RWPE2 (cell line): ENCODE results near the gene PTPRM.

Experiments used
- ATAC-seq: fragments of 200-7000 bp; cut with Tn5 transposase; 3 replicates; pipeline ENCODE4 v1.9.1; 2021; ENCODE audit warnings: low read depth
- DNase-seq: peaks from one replicate; pipeline ENCODE4 v3.0.0-alpha.2; 2020; ENCODE audit warnings: low spot score
- H3K27ac ChIP-seq: fragments of 450-650 bp; 2 replicates; pipeline ENCODE4 v1.5.1; 2017; ENCODE audit warnings: mild to moderate bottlenecking; ENCODE audit not compliant: poor library complexity, severe bottlenecking
- H3K27me3 ChIP-seq: fragments of 250-450 bp; sonication (Bioruptor Pico); 2 replicates; pipeline ENCODE4 v1.5.1; 2021; ENCODE audit warnings: mild to moderate bottlenecking, moderate library complexity; ENCODE audit not compliant: insufficient read depth, poor library complexity, severe bottlenecking
- H3K36me3 ChIP-seq: fragments of 250-450 bp; sonication (Bioruptor Pico); 2 replicates; pipeline ENCODE4 v1.5.1; 2020; ENCODE audit warnings: low read depth, mild to moderate bottlenecking, moderate library complexity
- H3K4me1 ChIP-seq: fragments of 250-450 bp; sonication (Bioruptor Pico); 2 replicates; pipeline ENCODE4 v1.5.1; 2021; ENCODE audit warnings: mild to moderate bottlenecking, moderate library complexity; ENCODE audit not compliant: insufficient read depth, poor library complexity, severe bottlenecking
- H3K4me3 ChIP-seq: fragments of 250-450 bp; sonication (Bioruptor Pico); 2 replicates; pipeline ENCODE4 v1.5.1; 2021; ENCODE audit warnings: mild to moderate bottlenecking, moderate library complexity; ENCODE audit not compliant: severe bottlenecking
- H3K9me3 ChIP-seq: fragments of 250-450 bp; sonication (Bioruptor Pico); 2 replicates; pipeline ENCODE4 v1.5.1; 2021; ENCODE audit warnings: mild to moderate bottlenecking, moderate library complexity; ENCODE audit not compliant: severe bottlenecking
- TF ChIP-seq, protein P1 (sequence below): fragments of 450-650 bp; IDR thresholded peaks from one replicate; pipeline ENCODE4 v1.5.1; 2017; ENCODE audit warnings: mild to moderate bottlenecking, moderate library complexity; ENCODE audit not compliant: poor library complexity, severe bottlenecking

PTPRM gene

GRCh38 chr18:7890075-7890474 is 323.0 kb downstream of the PTPRM start:
- TF ChIP-seq, protein P1, sequence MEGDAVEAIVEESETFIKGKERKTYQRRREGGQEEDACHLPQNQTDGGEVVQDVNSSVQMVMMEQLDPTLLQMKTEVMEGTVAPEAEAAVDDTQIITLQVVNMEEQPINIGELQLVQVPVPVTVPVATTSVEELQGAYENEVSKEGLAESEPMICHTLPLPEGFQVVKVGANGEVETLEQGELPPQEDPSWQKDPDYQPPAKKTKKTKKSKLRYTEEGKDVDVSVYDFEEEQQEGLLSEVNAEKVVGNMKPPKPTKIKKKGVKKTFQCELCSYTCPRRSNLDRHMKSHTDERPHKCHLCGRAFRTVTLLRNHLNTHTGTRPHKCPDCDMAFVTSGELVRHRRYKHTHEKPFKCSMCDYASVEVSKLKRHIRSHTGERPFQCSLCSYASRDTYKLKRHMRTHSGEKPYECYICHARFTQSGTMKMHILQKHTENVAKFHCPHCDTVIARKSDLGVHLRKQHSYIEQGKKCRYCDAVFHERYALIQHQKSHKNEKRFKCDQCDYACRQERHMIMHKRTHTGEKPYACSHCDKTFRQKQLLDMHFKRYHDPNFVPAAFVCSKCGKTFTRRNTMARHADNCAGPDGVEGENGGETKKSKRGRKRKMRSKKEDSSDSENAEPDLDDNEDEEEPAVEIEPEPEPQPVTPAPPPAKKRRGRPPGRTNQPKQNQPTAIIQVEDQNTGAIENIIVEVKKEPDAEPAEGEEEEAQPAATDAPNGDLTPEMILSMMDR = no peak
- ATAC-seq (no peak), DNase-seq (no peak)
- H3K27me3 ChIP-seq = no peaks in the 10 kb centered on the region
- H3K4me1 ChIP-seq = no peaks in the 10 kb centered on the region
- no peak overlapping the region for H3K27ac ChIP-seq
- H3K36me3 ChIP-seq = no peaks in the 10 kb centered on the region
- no peaks in the 10 kb centered on the region for H3K9me3 ChIP-seq
- H3K4me3 ChIP-seq = no peak overlapping the region

DNA sequence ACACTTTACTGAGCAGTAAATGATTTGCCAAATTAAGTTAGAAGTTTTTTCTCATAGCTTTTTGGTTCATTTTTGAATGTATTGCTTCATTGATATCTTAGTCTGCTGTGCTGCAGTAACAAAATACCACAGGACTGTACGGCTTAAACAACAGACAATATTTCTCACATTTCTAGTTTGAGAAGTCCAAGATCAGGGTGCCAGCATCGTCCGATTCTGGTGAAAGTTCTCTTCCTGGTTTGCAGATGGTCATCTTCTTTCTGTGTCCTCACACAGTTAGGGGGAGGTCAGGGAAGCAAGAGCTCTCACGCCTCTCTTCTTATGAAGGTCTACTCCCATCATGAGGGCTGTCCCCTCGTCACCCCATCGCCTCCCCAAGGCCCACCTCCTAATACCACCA is 325.4 kb downstream of the PTPRM start:
- H3K9me3 ChIP-seq = no peaks in the 10 kb centered on the region
- H3K36me3 ChIP-seq = no peaks in the 10 kb centered on the region
- H3K4me1 ChIP-seq = no peaks in the 10 kb centered on the region
- H3K4me3 ChIP-seq = no peak overlapping the region
- ATAC-seq = no peak
- TF ChIP-seq, protein P1 = no peak
- H3K27ac ChIP-seq = no peak overlapping the region
- no peaks in the 10 kb centered on the region for H3K27me3 ChIP-seq
- DNase-seq = no peak

- Histone ChIP-seq H3K27me3 (no peaks in the 10 kb centered on the region), H3K27ac (no peak overlapping the region), H3K4me3 (no peak overlapping the region), H3K9me3 (no peaks in the 10 kb centered on the region), H3K36me3 (no peaks in the 10 kb centered on the region), H3K4me1 (no peaks in the 10 kb centered on the region)
- TF ChIP-seq, protein P1 = no peak
- ATAC-seq = no peak
- no peak for DNase-seq
Observed at GRCh38 chr18:7894592-7894991, 327.5 kb downstream of the PTPRM start.

- Histone ChIP-seq H3K4me1 (no peaks in the 10 kb centered on the region), H3K4me3 (no peak overlapping the region), H3K36me3 (no peaks in the 10 kb centered on the region), H3K27ac (no peak overlapping the region), H3K9me3 (no peaks in the 10 kb centered on the region), H3K27me3 (no peaks in the 10 kb centered on the region)
- ATAC-seq (no peak), DNase-seq (no peak)
- TF ChIP-seq, protein P1 = no peak
Observed at GRCh38 chr18:7895346-7895745, 328.2 kb downstream of the PTPRM start.

DNA sequence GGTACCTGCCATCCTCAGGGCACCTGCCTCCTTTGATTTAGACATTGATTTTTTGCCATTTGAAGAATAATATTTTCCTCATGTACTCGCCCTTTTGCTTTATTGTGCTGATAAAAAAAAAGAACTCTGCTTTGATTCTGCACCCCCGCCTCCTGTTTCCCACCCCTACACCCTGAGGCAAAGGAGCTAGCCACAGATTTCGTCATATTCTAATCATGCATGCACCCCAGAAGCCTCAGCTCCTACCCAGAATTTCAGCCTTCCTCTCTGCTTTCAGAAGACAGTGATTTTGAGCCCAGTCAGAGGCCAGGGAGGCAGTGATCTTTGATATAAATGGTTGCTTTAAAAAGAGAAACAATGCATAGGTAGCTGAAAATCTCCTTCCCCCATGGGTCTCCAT is 329.0 kb downstream of the PTPRM start:
- H3K9me3 ChIP-seq = no peaks in the 10 kb centered on the region
- TF ChIP-seq, protein P1 = no peak
- H3K4me1 ChIP-seq = no peaks in the 10 kb centered on the region
- no peak for ATAC-seq
- no peaks in the 10 kb centered on the region for H3K27me3 ChIP-seq
- DNase-seq = no peak
- H3K4me3 ChIP-seq = no peak overlapping the region
- H3K27ac ChIP-seq = no peak overlapping the region
- H3K36me3 ChIP-seq = no peaks in the 10 kb centered on the region
